Tibial nerve (tissue), 3 donors: ENCODE measurements around the gene SERINC2.

ENCODE experiments used
- CTCF ChIP-seq, 5 experiments: fragments of 200-600 bp in 3 of 5; fragments of 450-650 bp in 2 of 5; sonication (generic) in 3 of 5; IDR thresholded peaks; one replicate each; pipeline ENCODE4 v1.5.1; 2016 to 2019; ENCODE audit warnings: antibody characterized with exemption in 5 of 5, mild to moderate bottlenecking in 3 of 5, moderate library complexity in 2 of 5
- POLR2A ChIP-seq, 2 donors: fragments of 450-650 bp; IDR thresholded peaks; one replicate each; pipeline ENCODE4 v1.6.1; 2017; ENCODE audit warnings: antibody characterized with exemption in 2 of 2, mild to moderate bottlenecking in 2 of 2, moderate library complexity in 2 of 2

GRCh38 chr1:31441970-31442647 is 29.1 kb downstream of the SERINC2 start:
- TF ChIP-seq CTCF (IDR thresholded peaks at IDR 0.05) (no peak), POLR2A (IDR thresholded peaks at IDR 0.05) (no peak)
